ENCODE results near the gene FADS2.

The FADS2 gene

DNA sequence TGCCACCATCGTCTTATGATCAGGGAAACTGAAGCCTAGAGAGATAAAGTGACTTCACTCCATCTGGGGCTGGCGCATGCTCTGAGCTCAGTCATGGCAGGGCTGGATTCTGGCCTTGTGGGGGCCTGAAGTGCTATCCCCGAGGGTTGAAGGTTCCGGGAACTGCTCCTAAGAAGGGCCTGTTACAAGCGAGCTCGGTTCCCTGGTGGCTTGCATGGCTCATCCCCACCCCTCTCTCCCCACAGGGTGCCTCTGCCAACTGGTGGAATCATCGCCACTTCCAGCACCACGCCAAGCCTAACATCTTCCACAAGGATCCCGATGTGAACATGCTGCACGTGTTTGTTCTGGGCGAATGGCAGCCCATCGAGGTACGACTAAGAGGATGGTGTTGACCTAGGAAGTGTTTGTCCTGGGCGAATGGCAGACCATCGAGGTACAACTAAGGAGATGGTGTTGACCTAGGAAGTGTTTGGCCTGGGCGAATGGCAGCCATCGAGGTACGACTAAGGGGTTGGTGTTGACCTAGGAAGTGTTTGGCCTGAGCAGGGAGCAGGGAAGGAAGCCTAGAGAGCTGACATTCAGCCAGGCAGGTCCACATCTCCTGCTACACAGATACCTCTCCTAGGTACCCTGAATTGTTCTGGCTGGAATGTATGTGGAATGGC lies 19.9 kb downstream of the FADS2 start:
- no peak for DNase-seq

DNA sequence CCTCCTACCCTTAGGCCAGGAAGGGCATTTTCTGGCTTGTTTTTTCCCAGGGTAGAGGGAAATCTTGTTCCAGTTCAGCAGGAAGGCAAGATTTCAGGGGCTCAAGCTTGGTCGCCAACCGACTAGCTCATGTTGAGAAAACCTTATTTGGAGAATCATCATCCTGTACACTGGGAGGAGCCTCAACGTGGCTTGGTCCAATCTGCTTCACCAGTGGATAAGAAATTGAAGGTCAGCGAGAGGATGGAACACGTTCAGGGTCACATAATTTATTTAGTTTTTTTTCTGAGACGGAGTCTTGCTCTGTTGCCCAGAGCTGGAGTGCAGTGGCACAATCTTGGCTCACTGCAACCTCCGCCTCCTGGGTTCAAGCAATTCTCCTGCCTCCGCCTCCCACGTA lies 20.5 kb downstream of the FADS2 start:
- DNase-seq, result no peak

DNA sequence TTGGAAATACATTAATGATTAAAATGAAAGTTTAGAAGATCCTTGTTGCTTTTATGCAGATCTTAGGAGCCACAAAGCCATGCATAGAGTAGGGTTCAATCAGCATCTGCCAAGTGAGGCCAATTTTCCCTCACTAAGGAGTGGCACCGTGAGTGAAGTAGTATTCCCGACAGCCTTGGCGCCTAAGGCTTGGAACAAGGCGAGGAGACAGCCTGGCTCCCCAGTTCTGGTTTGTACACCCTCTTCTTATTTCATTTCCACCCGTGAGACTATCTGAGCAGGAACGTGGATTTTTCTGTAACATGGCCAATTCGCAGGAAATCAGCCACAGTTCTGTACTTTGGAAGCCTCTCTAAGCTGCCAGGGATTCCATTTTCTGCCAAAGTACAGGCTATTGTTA lies 22.6 kb downstream of the FADS2 start:
- no peak for DNase-seq

DNA sequence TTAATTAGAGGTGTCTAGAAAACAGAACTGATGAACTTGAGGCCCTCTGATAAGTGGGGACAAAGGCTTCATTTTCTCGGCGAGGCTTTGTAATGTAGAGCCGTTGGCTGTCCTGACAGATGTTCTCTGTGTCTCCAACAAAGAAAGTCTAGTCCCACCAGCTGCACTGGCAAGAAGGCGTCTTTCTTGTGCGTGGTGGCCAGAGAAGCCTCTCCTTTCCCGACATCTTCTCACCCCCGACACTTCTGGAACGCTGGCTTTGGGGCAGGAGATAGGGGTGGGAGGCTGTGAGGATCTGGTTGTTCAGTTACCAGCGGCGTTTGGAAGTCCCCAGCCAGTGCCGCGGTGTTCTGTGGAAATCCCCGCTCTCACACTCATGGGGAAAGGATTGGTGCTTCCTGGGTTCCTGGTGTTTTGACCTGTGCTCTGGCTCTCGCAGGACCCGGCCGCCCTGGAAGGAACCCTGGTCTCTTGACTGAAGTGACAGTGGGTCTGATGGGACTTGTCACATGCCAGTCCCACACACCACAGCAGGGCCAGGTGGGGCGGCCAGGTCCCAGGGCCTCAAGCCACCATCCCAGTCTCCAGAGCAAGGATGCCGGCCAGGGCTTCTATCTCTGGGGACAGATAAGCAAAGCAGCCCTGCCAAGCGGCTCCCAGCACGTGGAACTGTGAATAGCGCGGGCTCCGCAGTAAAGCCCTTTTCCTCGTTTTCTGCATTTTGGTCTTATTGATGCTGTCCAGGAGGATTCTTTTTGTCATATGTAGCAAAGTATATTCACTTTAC lies 23.2 kb downstream of the FADS2 start:
- no peak for DNase-seq

DNA sequence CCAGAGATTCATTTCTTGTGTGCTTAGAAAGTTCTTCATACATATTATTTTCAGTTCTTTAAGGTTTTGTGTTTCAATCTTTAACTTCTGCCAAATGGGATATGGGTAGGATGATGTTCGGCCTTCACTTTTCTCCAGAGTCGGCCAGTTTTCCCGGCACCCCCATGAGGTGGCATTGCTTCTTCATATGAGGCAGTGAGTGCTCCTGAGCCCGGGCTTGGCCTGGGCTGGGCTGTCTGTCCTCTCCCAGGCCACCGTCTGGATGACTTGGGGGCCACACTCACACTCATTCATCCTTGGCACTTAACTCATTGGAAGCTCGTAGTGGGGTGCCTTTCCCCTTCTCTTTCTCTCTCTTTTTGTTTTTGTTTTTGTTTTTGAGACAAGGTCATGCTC lies 23.8 kb downstream of the FADS2 start:
- DNase-seq, result no peak

DNA sequence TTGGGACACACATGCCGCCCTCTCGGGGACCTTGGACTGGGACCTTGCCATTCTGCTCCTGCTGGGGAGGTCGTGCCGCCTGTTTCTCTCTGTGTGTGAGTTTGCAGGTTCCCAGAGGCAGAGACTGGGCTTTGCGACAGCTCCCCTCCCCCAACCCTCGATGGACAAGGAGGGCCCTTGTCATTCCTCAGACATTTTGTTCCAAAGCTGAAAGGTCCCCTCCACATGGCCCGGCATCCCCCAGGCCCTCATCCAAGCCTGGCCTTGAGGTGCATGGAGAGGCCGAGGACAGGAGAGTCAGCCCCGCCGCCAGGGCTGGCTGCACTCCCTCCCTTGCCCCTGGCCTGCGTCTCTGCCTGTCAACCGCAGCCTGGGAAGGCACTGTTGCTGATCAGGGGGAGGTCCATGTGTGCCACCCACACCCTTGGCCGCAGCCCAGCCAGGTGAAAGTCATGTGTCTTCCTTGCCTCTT lies 25.6 kb downstream of the FADS2 start:
- no peak for DNase-seq

DNA sequence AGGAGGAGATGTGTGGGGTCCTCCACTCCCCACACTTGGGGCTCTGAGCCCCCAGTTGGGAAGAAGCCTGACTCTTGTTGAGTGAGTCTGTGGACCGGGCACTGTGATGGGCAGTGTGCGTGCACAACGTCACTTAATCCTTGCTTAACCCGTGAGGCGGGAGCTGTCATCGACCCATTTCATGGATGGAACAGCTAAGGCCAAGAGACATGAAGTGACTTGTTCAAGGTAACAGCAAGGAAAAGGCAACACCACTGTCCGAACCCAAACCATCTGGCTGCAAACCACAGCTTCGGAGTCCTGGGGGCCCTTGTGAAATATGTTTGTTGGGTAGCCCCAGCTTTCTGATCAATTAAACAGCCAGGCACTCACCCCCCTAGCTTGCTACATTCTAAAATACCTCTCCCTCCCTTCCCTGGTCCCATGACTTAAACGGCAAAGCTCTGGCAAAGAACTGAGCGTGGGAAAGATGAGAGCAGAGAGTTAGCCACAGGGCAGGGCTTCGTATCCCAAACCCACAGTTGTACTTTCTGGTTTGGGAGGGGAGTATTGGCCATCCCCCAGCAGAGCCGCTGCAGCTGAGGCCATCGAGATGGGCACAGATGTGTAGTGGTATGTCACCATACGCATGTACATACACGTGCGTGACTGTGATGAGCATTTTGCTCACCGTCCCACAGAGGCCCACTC lies 26.3 kb downstream of the FADS2 start:
- no peak for DNase-seq

DNA sequence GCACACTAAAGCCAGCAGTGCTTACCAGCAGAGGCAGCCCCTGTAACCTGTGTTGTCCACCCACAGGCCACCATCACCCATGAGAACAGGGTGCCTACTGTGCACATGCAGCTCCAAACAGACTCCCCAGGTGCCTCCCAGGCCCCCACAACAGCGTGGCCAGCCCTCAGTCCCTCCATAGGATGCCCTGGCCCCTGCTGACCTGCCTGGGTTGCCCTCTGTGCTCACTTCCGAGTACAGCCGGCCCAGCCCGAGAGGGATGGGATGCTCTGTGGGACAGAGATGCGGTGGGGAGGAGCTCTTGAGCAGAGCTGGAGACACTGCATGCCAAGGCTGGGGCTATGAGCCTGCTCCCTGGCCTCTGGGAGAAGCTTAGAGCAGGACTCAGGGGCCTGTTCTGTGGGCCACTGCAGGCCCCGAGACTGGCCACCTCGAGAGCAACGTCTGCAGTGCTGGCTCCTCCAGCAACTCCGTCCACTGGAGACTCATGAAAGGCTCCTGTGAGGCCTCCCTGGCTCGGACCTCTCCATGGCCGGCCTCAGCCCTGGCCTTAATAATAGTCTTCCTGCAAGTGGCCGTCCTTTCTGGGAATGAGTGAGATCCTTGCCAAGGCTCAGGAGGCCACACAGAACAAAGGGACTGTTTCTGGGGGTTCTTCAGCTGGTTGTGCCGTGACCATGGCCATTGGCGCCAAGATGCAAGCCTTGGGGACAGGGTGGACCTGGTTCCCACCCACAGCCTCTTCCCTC lies 27.0 kb downstream of the FADS2 start:
- no peak for DNase-seq

DNA sequence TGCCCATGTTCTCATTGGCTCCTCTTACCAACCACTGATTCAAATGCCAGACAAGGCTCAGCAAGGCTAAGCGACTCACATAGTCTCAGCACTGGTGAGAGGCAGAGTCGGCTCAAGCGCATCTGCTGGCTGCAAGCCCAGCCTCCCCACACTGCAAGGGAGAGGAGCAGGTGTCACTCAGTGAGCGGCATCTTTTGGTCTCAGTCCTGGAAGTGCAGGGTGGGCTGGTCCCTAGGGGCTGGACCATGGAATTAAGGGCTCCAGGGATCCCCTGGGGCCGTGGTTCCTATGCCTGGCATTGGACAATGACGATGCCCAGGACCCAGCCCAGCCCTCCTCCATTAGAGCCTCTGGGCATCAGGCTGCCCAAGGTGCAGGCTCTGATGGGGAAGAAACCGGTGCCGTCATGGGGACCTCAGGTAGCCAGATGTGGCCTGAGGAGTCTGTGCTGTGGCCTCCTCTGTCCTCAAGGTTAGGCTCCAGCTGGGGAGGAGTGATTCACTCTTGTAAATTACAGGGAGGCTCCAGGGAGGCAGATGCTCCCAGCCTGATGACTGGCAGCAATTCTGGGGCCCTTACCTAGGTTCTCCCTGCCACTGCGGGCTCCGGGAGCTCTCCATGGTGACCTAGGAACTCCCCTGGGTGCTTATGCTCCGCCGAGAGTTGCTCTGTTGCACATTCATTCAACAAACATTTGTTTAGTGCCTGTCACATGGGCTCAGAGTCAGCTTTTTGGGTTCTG lies 28.0 kb downstream of the FADS2 start:
- no peak for DNase-seq

DNA sequence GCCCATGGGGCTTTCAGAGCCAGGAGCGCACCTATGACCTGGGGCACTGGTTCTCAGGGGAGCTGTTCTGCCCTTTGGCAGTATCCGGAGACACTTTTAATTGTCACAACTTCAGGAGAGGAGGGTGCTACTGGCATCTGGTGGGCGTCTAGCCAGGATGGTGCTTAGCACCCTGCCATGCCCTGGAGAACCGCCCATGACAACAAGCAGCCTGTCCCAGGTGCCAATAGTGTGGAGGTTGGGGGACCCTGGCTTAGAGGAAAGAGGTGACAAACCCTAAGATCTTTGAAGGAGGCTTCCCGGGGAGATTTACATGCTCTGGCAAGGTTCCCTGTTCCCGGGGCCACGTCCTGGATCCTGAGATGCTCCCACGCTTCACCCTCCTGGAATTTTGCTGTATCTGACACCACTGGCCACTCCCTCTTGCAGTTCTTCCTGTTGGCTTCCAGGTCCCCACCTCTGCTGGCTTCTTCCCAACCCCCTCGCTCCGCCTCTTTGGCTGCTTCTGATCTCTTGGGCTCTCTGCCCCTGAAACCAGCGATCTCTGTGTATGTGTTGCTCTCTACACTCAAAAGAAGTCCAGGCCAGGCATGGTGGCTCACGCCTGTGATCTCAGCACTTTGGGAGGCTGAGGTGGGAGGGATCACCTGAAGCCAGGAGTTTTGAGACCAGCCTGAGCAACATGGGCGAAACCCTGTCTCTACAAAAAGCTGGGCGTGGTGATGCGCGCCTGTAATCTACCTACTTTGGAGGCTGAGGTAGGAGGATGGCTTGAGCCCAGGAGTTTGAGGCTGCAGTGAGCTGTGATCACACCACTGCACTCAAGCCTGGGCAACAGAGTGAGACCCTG lies 32.2 kb downstream of the FADS2 start:
- DNase-seq, result no peak

DNA sequence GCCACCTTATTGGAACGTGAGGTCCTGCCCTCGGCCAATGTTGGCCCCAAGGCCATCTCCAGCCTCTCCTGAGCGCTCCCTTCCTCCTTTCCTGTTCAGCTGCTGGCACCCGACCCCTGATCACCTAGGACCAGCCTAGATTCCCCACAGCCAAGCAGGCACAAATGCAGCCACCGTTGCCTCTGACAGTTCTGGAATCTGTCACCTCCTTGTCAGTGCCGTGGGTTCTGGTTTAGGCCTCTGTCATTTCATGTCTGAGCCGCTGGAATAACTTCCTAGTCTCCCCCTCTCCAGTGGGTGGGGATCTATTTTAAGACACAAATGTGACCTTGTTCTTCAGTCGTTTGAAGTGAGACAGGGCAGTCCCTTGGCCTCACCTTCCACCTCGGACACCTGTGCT lies 33.5 kb downstream of the FADS2 start:
- DNase-seq, result no peak

DNA sequence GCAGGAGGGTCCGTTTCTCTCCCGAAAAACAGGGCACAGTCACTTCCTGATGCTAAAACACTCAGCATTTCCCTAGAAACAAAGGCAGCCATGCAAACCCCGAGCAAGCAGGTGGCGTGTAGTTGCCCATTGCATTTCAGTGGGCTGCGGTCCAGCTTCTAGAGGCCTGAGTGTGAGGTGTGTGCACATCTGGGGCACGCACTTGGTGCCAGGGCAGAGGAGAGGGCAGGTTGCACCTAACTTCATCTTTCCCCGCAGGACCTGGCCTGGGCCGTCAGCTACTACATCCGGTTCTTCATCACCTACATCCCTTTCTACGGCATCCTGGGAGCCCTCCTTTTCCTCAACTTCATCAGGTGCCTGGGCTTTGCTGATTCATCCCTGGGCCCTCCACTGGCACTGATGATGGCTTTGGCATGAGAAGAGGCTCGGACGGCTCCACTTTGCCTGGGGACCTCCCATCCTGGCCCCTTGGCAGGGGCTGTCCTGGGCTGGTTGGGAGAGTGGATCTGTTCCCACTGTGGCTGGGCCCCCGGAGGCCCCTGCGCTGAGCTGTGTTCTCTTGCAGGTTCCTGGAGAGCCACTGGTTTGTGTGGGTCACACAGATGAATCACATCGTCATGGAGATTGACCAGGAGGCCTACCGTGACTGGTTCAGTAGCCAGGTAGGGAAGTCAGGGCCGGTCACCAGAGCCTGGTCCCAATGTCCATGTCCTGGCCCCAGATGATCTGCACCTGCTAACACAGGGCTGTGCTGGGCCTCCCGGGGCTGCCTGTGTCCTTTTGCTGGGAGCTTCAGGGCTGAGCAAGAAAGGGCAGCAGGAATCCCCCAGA lies 34.8 kb downstream of the FADS2 start:
- DNase-seq, result no peak

DNA sequence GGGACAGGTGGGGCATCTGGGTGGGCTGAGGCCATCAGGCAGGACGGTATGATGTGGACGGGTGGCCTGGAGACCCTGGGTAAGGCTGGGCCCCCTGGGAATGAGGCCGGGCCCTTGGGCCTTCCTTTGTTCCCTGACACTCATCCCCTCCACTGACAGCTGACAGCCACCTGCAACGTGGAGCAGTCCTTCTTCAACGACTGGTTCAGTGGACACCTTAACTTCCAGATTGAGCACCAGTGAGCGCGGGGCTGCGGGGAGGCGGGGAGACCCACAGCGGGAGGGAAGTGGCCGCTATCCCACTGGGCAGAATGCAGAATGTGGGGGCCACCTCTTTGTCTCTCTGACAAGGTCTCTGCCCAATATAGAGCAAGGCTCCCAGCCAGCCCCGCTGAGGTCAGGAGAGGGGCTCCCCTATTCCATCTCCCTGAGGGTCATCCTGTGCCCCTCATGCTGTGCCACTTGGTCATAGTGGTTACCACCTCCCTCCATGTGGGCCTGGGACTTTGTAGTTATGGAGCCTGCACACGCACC lies 35.5 kb downstream of the FADS2 start:
- DNase-seq, result no peak

DNA sequence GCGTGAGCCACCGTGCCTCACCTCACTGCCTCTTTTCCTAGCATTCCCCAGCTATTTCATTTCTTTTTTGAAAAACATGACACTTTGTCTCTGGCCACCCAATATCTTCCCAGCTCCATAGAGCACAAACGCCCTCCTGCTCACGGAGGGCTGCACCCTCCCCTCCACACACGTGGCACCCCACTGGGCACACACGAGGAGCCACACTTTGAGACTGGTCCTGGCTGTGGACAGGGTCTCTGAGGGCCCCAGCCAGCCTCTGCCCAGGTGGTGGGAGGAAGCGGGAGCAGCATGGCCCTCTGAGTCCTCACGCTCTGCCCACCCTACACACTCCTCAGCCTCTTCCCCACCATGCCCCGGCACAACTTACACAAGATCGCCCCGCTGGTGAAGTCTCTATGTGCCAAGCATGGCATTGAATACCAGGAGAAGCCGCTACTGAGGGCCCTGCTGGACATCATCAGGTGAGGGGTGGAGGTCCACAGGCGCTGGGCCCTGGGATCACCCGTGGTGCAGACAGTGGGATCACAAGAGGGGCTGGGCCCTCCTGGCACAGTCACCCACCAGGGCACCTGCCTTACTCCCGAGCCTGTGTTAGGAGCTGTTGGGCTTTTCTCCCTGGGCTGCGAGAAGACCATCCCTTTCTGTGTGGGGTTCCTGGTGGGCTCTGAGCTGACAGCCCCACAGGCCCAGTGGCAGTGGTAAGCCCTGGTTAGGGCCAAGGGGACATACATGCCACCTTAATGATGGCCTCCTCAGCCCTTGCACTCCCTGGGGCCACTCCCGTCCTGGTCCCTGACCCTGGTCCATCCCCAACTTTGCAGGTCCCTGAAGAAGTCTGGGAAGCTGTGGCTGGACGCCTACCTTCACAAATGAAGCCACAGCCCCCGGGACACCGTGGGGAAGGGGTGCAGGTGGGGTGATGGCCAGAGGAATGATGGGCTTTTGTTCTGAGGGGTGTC lies 37.0 kb downstream of the FADS2 start:
- no peak for DNase-seq

DNA sequence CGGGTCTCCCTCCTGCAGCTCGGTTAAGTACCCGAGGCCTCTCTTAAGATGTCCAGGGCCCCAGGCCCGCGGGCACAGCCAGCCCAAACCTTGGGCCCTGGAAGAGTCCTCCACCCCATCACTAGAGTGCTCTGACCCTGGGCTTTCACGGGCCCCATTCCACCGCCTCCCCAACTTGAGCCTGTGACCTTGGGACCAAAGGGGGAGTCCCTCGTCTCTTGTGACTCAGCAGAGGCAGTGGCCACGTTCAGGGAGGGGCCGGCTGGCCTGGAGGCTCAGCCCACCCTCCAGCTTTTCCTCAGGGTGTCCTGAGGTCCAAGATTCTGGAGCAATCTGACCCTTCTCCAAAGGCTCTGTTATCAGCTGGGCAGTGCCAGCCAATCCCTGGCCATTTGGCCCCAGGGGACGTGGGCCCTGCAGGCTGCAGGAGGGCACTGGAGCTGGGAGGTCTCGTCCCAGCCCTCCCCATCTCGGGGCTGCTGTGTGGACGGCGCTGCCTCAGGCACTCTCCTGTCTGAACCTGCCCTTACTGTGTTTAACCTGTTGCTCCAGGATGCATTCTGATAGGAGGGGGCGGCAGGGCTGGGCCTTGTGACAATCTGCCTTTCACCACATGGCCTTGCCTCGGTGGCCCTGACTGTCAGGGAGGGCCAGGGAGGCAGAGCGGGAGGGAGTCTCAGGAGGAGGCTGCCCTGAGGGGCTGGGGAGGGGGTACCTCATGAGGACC lies 38.3 kb downstream of the FADS2 start:
- DNase-seq, result no peak

DNA sequence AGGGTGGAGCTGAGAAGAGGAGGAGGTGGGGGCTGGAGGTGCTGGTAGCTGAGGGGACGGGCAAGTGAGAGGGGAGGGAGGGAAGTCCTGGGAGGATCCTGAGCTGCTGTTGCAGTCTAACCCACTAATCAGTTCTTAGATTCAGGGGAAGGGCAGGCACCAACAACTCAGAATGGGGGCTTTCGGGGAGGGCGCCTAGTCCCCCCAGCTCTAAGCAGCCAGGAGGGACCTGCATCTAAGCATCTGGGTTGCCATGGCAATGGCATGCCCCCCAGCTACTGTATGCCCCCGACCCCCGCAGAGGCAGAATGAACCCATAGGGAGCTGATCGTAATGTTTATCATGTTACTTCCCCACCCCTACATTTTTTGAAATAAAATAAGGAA lies 38.9 kb downstream of the FADS2 start:
- no peak for DNase-seq

DNA sequence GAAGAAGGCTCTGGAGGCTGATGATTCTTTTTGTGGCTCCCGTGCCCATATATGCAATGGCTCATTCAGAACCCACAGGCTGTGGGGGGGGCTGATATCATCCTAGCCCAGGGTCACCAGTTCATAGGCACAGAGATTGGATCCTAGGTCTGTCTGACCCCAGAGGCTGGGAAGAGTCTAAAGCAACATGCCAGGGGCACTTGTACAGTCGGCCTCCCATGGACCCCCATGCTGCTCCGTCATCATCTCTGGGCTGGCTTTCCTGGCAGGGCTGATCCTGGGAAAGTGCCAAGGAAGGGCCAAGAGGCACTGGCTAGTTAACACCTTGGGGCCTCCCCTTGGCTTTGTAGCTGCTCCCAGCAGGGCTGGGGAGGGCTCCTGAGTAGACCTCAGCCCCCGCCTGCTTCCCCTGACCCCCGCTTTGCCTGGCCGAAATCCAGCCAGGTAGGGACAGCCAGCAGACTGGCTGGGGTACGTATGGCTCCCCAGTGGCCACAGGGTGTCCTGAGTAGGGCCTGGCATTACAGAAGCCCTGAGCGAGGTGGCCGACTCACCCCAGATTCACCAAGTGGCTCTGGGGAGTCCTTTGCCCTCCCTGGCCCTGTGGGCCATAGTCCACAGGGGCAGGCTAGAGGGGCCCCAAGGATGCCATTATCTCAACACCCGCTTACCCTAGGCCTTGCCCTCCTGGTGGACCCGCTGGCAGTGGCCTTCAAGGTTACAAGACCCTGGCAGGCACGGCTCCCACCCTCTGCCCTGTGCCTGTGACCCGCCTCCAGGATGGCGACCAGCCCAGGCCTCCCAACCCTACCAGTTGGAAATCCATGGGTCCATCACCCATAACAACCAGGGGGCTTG lies 40.7 kb downstream of the FADS2 start:
- DNase-seq, result no peak

DNA sequence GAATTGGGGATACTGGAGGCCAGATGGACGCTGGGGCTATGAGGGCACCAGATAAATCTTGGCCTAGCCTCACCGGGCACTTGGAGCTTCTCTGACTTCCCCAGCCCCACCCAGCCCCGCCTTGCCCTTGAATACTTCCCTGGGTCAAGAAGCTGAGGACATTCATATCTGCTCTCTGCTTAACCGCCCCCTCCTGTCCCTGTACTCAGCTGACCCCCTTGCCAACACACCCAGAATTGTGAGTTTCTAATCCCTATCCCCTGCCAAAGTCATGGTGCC lies 41.3 kb downstream of the FADS2 start:
- DNase-seq, result no peak
